ENCODE data around the gene EVI5L. TPM values are rescaled to one million over a fixed set of nuclear protein-coding genes. Genes with fewer than 3 reads are reported as not detected.

The EVI5L gene
- total RNA-seq, 1 donor from 2014 or later, result 15.5 TPM

- H3K27me3 ChIP-seq, result peaks cover 19% of the 10 kb centered on the region
- H3K4me1 ChIP-seq, result peaks cover 21% of the 10 kb centered on the region
- no peaks in the 10 kb centered on the region for H3K9me3 ChIP-seq
- DNase-seq, result no peak
- intact Hi-C loops (cut with DNase I), result no loop called here
- no peak for ATAC-seq
- no peak overlapping the region for H3K4me3 ChIP-seq
- TF ChIP-seq CTCF (IDR thresholded peaks at IDR 0.05), result no peak
- H3K27ac ChIP-seq, result no peak overlapping the region
- H3K36me3 ChIP-seq, result no peaks in the 10 kb centered on the region
Observed at GRCh38 chr19:7867092-7867844, 37.2 kb downstream of the EVI5L start.

GRCh38 chr19:7868326-7868670 is 38.3 kb downstream of the EVI5L start:
- Histone ChIP-seq H3K36me3 (no peaks in the 10 kb centered on the region), H3K9me3 (no peaks in the 10 kb centered on the region), H3K4me3 (peak overlapping the region; percentile 51), H3K27ac (no peak overlapping the region), H3K27me3 (peaks cover 29% of the 10 kb centered on the region), H3K4me1 (peaks cover 20% of the 10 kb centered on the region)
- ATAC-seq (no peak), DNase-seq (no peak)
- TF ChIP-seq CTCF (IDR thresholded peaks at IDR 0.05), result no peak
- intact Hi-C loops (cut with DNase I), result no loop called here

DNA sequence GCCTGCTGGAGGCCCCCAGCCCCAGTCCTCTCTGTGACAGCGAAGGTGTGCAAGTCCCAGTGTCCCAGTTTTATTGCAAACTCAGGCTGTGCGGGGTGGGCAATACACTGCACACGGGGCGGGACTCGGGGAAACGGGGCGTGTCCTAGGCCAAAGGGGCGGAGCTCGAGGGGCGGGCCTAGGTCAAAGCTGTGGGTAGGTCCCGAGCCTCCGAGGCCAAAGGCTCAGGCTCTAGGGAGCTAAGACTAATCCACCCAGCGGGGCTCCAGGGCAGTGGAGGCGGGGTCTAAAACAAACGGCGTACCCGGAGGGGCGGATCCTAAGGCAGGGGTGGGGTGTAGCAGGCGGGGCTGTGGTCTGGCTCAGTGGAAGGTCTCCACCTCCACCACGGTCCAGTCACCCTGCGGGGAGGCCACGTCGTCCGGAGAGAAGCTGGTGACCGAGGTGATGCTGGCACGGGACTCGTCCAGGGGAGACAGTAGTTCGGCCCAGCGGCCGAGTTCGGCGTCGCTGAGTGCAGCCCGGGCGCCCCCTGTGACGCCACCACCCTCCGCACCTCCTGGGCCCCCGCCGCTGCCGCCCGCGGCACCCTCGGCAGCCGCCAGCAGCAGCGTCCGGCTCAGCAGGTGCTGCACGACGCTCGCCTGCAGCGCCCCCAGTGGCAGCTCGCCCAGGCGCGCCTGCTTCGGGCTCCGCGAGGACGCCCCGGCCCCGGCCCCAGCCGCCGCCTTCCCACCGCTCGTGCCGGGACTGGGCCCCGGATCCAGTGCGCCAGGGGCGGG is 38.8 kb downstream of the EVI5L start:
- ATAC-seq (peak; percentile 76), DNase-seq (peak; percentile 90)
- peak; percentile 73 for TF ChIP-seq CTCF (IDR thresholded peaks at IDR 0.05)
- H3K9me3 ChIP-seq, result no peaks in the 10 kb centered on the region
- peak overlapping the region; percentile 53 for H3K27ac ChIP-seq
- H3K4me3 ChIP-seq, result peak overlapping the region; percentile 51
- H3K4me1 ChIP-seq, result peaks cover 20% of the 10 kb centered on the region
- intact Hi-C loops (cut with DNase I), result no loop called here
- peaks cover 31% of the 10 kb centered on the region for H3K27me3 ChIP-seq
- no peaks in the 10 kb centered on the region for H3K36me3 ChIP-seq

- no peak for TF ChIP-seq CTCF (IDR thresholded peaks at IDR 0.05)
- peak overlapping the region; percentile 51 for H3K4me3 ChIP-seq
- intact Hi-C loops (cut with DNase I), result no loop called here
- ATAC-seq (peak; percentile 64), DNase-seq (peak; percentile 87)
- peaks cover 27% of the 10 kb centered on the region for H3K27me3 ChIP-seq
- peaks cover 21% of the 10 kb centered on the region for H3K4me1 ChIP-seq
- H3K36me3 ChIP-seq, result no peaks in the 10 kb centered on the region
- no peaks in the 10 kb centered on the region for H3K9me3 ChIP-seq
- H3K27ac ChIP-seq, result peak overlapping the region; percentile 53
Observed at GRCh38 chr19:7869453-7869909, 39.5 kb downstream of the EVI5L start.

DNA sequence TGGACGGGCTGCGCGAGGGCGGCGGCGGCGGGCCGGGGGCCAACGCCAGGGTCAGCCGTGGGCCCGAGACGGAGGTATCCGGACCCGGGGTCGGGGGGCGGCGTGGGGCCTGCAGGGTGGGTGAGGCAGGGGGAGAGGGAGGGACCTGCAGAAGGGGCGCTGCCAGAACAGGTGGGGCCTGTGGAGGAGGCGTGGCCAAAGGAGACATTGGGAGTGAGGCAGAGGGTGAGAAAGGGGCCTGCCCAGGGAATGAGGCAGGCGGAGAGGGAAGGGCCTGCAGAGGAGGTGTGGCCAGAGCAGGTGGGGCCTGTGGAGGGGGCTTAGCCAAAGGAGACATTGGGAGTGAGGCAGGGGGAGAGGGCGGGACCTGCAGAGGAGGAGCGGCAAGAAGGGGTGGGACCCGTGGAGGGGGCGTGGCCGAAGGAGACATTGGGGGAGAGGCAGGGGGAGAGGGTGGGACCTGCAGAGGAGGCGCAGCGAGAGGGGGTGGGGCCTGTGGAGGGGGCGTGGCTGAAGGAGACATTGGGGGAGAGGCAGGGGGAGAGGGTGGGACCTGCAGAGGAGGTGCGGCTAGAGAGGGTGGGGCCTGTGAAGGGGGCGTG is 40.0 kb downstream of the EVI5L start:
- Histone ChIP-seq H3K36me3 (no peaks in the 10 kb centered on the region), H3K27ac (no peak overlapping the region), H3K4me1 (peaks cover 23% of the 10 kb centered on the region), H3K4me3 (peak overlapping the region; percentile 51), H3K27me3 (peaks cover 31% of the 10 kb centered on the region), H3K9me3 (no peaks in the 10 kb centered on the region)
- intact Hi-C loops (cut with DNase I), result no loop called here
- TF ChIP-seq CTCF (IDR thresholded peaks at IDR 0.05), result no peak
- DNase-seq (peak; percentile 79), ATAC-seq (no peak)
